Left renal pelvis (tissue), 4 donors: Measurements from ENCODE around the gene LSM5. TPM values are rescaled to one million over a fixed set of nuclear protein-coding genes. Genes with fewer than 3 reads are reported as not detected.
"Not testable (repeated sequence)": the region's sequence is repeated elsewhere in the genome, so short reads cannot be mapped to it uniquely, and the experiment has no call there.

Experiments
- DNase-seq, 4 donors: peaks; one replicate each; pipeline ENCODE4 v3.0.0-alpha.2; 2013; ENCODE audit warnings: low read depth in 4 of 4, low spot score in 3 of 4
- polyA plus RNA-seq, 4 donors: library from polyadenylated mRNA; unstranded; fragments of 120-200 nt; gene quantifications; one replicate each; pipeline ENCODE4 v1.2.1, GENCODE V29; 2013; ENCODE audit not compliant: insufficient read length in 4 of 4

LSM5 gene
- polyA plus RNA-seq, 4 donors = 80.6 to 110 (median 88.7) TPM

DNA sequence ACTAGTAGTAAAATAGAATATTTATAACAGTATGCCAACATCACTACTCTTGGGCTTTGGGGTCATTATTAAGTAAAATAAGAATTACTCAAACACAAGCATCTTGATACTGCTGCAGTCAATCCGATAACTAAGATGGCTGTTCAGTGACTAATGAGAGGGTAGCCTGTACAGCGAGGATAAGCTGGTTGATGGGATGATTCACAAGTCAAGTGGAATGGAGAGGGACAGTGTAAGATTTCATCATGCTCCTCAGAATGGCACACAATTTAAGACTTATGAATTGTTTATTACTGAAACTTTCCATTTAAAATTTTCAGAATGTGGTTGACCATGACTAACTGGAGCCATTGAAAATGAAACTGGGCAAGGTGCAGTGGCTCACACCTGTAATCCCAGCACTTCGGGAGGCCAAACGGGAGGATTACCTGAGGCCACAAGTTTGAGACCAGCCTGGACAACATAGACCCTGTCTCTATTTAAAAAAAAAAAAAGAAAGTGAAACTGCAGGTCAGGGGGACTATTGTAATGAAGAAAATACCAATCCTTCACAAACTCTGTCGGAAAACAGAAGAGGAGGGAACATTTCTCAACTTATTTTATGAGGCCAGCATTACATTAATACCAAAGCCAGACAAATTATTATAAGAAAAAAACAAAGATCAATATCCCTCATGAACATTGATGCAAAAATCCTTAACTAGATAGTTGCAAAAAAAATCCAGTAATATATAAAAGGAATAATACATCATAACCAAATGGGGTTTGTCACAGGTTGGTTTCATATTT lies 16.3 kb upstream of the LSM5 start:
- DNase-seq = no peak

DNA sequence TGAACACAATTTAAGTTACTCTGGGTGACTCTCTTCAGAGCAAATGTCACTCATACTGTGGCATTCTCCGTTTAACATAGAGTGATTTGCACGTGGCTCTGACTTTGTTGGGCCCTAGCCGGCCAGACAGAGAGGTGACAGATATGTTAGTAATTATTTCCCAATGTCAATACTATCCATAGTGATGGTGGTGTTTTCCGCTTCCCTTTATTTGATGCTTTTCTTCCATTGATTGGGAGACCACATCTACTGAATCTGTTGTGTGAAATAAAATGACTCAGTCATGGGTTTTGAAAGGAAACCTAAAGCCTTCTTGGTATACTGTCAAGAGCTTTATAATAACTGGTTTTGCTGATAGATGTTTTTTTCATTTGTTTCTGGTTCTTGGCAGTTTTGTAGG lies 12.5 kb upstream of the LSM5 start:
- DNase-seq = no peak

DNA sequence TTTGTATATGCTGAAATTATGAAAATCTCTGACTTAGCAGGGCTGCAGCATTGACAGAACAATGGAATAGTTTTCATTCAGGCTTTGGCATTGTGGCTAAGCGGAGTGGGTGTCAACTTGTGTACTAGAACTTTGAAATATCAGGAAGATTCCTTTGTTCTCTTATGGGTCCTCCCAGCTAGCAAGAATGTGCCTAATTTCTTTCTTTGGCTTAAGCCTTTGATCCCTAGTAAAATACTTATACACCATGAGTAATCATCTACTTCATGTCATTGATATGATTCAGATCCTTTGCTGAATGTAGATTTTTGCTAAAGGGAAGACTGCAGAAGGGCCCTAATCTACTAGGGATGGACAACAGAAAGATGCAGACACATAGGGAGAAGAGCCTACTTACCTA lies 11.3 kb upstream of the LSM5 start:
- DNase-seq = no peak

DNA sequence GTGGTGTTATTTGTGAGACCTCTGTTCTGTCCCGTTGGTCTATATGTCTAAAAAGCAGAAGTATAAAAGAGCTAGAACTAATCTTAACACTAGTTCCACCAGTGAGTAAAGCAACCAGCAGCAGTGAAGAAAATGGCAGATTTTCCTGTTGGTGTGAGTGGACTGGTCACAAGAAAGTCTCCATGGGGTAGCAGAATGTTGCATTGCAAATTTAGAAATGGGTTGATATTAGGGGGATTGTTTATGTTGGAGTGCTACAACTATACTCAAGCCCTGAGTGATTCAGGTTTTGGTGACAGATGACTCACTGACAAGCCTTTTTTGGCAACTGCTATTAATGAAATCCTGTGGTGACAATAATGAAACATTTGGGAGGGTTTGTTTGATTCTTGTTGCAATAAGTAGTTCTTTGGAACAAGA lies 10.8 kb upstream of the LSM5 start:
- no peak for DNase-seq

DNA sequence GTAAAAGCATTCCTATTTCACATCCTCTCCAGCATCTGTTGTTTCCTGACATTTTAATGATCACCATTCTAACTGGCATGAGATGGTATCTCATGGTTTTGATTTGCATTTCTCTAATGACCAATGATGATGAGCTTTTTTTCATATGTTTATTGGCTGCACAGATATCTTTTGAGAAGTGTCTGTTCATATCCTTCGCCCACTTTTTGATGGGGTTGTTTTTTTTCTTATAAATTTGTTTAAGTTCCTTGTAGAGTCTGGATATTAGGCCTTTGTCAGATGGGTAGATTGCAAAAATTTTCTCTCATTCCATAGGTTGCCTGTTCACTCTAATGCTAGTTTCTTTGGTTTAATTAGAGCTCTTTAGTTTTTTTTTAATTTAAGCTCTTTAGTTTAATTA lies 10.0 kb upstream of the LSM5 start:
- DNase-seq = not testable (repeated sequence)

DNA sequence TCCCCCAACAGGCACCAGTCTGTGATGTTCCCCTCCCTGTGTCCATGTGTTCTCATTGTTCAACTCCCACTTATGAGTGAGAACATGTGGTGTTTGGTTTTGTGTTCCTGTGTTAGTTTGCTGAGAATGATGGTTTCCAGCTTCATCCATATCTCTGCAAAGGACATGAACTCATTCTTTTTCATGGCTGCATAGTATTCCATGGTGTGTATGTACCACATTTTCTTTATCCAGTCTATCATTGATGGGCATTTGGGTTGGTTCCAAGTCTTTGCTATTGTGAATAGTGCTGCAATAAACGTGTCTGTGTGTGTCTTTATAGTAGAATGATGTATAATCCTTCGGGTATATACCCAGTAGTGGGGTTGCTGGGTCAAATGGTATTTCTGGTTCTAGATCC lies 9.6 kb upstream of the LSM5 start:
- DNase-seq = not testable (repeated sequence)

DNA sequence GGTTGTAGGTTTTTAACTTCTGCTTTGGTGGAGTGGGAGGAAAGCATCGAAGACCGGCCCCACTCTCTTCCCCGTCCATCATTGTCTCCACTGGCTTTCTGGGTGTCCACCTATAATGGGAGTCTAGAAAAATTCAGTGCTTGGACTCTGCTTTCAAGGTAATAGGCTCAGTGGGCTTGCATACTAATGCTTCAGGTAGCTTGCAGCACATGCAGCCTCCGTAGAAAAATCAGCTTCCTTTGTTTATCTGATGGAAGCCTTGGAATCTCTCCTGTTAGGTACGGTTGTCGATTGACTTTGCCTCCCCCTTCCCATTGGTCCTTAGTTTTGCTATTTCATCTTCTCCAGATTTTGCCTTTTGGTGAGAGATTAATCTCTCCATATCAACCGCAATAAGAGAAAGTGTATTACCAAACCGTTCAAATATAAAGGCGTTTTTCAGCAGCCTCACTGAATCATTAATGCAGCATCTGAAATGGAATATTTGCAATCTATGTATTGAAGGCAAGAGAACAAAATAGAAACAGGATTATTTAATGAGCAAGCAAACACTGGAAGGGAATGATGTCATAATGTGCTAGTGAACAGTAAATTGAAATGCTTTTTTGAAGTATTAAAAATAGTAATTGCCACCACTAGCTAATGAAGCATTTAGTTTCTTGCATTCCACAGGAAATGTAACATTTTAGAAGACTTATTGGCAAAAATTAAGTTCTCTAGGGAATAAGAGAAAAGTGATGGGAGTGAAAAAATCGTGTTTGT lies 6.1 kb upstream of the LSM5 start:
- peak in 2 of 4 donors; percentile 22 to 50 for DNase-seq

DNA sequence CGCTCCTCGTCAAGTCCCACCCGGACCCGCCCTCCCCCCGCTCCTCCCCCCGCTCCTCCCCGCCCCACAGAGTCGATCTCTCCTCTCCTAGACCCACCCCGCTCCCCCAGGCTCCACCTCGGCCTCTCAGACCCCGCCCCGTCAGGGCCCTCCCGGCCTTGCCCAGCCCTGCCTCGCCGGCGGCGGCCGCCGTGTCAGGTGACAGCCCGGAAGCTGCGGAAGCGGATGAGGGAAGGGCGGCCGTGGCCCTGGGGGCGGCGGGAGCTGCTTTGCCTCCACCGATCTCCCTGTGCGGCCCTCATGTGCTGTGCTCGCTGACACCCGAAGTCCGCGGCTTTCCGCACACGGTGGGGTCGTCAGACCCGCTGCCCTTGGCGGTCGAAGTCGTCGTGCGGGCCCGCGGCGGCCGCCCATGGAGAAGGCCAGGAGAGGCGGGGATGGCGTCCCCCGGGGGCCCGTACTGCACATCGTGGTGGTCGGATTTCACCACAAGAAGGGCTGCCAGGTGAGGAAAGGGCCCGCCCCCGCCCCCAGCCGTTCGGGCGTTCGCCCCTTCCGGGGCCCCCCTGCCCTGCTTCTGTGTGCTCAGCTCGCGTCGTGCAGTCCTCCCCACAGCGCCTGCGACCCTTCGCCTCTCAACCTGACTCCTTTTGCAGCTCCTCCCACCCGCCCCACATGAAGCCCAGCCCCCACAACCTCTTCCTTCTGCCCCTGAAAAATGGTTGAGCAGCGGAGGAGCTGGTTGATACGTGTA lies 5.3 kb upstream of the LSM5 start, which contains the start of gene AVL9:
Gene AVL9, plus strand, starts transcription at position 192 of the 754 bp plus-strand sequence. Its CDS starts 221 bp downstream, at position 413.
- peak; percentile 84 to 91 (median 88) for DNase-seq

DNA sequence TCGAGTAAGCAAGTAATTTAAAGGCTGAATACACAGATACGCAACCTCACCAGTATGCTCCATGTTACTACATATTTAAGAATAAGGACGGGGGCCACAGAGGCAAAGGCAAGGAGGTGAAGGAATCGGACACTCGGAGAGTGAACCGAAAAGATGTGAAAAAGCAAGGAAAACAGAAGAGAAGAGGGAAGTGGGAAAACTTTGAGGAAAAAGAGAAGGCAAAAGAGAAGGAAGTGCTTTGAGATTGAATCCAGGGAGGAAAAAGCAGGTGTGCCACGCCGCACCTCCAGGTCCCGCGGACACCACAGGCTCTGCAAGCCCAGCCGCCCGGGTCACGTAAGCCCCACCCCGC lies 4.7 kb upstream of the LSM5 start:
- DNase-seq = no peak

DNA sequence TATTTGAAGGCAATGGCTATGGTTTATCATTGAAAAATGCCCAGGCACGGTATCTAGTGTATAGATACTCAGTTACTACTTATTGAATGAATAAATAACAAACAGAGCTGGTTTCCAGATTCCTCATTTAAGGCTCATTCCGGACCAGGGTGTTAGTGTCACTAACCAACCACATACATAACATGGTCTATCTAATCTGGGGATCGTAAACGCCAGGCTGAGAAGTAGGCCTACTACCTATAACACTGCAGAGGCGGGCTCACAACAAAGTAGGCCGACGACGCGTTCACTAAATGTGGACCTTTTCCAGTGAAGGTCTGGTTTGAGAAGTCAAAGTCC lies 423 bp downstream of the LSM5 start:
- no peak for DNase-seq

DNA sequence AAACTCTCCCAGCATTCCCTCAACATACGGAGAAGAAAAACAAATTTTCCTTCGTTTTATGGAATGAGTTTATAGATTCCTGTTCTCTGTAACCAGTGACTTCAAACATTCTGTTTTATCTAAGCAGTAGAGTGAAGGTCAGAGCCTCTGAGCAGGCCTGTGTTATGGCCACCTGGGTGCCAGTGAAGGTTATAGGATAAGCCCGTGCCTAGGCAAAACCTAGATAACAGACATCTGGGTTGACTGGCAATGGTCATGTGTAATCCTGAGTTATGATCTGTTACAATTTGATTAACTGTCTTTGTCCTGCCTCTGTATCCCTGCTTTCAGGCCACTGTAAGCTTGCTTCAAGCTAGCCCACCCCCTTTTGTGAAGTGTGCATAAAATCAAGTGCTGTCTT lies 8.3 kb downstream of the LSM5 start:
- DNase-seq = no peak

DNA sequence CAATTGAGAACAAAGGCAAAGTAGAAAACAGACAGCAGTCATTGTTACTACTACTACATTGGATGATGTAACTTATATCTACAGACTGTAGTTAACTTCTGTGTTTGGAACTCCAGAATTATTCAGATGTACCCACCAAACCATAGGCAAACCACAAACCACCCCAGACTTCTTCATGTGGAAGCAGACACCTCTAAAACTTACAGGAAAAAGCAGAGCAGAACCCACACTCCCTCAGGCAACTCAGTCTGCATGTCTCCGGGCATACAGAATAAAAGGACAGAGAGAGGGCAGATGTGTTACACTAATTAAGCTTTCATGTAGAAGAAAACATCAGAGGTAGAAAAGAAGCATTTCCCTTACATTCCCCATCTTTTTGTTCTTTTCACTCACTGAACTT lies 9.0 kb downstream of the LSM5 start:
- no peak for DNase-seq

DNA sequence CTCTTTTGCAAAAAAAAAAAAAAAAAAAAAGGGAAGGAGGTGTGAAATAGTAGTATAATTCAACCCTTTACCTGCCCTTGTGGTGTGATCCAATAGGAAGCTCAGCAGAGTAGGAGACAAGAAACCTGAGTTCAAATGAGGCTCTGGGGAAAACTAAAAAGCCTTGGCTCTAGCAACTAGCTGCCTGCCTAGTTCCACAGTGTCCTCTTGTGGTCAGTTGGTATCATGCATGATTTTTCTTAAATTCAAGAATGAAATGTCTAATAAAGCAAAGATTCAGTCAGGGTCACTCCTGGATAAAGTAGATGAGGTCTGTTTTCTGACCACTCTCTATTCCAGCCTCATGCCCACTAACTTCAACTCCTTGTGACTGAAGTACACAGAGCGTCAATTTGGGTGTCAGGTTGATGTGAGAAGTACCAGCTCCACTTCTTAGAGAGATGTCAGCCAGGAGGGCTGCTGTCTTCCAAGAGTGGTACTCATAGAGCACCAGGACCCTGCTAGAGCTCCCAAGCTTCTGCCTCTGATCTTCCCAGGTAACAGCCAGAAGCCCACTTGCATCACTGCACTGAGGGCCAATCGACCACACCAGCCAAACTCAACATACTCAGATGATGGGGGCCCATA lies 10.5 kb downstream of the LSM5 start:
- DNase-seq = no peak

DNA sequence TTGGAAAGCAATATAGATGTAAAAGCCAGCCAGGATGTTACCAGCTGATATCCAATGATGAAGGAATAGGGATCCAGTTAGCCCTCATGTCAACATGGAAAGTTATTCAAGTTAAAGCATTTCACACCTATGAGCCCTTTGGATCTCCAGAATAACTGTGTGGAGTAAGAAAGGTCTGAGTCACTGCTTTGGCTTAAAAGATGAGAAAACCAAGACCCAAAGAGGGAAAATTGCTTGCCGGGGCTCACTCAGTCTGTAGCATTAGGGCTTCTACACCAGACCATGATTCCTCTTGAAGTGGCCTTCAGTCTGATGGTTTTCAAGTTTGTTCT lies 12.6 kb downstream of the LSM5 start:
- no peak for DNase-seq

DNA sequence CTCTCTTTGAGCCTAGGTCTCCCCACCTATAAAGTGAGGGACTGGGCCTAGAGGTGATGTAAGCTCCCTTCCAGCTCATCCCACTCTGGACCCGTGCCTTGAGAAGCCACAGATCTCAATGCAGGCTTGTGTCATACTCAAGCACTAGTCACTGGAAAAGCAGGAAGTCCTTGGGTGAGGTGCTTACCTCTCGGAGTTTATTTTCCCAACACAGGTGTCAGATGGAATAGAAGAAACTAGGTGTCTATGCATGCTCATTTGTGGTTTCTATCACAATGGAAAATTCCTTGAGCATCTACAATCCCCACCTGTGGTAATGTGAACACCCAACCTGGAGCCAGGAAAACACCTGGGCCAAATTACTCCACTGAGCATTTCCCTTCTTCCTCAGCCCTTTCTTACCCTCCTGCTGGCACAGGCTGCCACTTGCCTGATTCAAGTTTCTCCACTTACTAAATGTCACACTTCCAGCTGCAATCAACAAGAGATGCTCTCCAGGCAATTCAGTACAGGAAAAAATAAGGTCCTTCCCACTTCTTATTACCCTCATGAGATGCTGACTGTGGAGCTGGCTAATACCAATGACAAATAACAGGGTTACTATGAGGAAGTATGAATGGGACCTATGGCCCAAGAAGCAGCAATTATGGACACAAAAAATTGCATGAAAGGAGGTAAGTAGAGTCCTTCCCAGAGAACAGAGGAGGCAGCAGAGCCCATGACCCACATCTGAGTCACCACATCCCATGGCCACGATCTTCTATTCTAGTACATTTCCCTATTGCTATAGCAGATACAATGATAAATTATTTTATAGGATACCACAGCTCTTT lies 13.1 kb downstream of the LSM5 start:
- no peak for DNase-seq

DNA sequence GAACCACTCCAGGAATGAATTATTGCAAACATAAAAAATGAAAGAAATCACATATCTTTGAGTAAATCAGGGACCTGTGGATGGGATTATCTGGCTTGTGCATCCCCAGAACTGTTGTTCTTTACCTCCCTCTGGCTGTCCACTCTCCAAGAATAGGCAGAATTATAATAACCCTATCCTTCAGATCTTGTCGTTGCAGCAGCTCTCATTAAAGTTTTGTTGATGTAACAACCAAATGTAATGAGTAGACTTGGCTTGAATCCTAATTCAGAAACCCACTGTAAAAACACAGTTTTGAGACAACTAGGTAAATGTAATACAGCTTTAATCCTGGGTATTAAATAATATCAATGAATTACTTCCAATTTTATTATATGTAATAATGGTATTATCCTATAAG lies 16.2 kb downstream of the LSM5 start:
- no peak for DNase-seq

DNA sequence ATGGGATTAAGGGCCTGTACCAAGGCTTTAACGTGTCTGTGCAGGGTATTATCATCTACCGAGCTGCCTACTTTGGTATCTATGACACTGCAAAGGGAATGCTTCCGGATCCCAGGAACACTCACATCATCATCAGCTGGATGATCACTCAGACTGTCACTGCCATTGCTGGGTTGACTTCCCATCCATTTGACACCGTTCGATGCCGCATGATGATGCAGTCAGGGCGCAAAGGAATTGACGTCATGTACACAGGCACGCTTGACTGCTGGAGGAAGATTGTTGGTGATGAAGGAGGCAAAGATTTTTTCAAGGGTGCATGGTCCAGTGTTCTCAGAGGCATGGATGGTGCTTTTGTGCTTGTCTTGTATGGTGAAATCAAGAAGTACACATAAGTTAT lies 18.2 kb downstream of the LSM5 start:
- no peak for DNase-seq

DNA sequence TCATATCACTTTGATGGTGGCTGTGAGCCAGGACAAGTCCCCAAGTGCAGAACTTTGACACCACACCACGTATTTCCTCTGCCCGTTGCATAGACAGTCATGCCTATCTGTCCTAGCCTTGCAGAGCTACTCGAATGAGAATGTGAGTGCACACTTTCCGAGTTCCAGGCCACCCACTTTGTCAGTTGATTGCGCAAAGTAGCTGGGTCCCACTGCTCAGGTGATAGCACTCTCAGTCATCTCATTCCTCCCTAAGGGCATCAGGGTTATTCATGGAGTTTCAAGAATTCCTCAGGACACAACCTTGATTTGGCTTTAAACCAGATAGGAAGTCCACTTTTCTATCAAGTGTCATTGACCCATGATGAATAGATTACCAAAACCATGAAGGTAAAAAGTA lies 19.3 kb downstream of the LSM5 start:
- DNase-seq = no peak

DNA sequence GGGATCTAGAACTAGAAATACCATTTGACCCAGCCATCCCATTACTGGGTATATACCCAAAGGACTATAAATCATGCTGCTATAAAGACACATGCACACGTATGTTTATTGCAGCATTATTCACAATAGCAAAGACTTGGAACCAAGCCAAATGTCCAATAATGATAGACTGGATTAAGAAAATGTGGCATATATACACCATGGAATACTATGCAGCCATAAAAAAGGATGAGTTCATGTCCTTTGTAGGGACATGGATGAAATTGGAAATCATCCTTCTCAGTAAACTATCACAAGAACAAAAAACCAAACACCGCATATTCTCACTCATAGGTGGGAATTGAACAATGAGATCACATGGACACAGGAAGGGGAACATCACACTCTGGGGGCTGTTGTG lies 20.2 kb downstream of the LSM5 start:
- not testable (repeated sequence) for DNase-seq
